NCI-H345 treated with DMSO at 0.1 percent for 48 hours (cell line): ENCODE data around the gene GNA12.

Source experiments
- DNase-seq: peaks from one replicate; lab custom pipeline; 2025; ENCODE audit not compliant: unreplicated experiment; lab: John Stamatoyannopoulos, UW

Gene GNA12

GRCh38 chr7:2785071-2785500 lies 59.0 kb downstream of the GNA12 start:
- no peak for DNase-seq

DNA sequence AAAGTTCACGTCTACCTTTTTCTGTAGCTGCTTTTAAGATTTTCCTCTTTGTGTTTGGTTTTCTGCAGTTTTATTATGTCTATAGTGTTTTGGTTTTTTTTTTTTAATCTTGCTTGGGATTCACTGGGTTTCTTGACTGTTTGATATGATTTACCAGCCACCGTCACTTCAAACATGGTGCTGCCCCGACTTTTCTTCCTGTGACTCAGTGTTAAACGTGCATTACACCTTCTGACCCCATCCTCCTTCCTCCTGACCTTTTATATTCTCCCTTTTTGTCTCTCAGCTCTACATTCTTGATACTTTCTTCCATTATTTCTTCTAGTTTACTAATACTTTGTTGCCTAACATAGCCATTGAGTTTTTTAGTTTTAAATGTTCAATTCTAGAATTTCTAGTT lies 61.5 kb downstream of the GNA12 start:
- no peak for DNase-seq

- DNase-seq: no peak
Measured at GRCh38 chr7:2782121-2782520, 62.0 kb downstream of the GNA12 start.

DNA sequence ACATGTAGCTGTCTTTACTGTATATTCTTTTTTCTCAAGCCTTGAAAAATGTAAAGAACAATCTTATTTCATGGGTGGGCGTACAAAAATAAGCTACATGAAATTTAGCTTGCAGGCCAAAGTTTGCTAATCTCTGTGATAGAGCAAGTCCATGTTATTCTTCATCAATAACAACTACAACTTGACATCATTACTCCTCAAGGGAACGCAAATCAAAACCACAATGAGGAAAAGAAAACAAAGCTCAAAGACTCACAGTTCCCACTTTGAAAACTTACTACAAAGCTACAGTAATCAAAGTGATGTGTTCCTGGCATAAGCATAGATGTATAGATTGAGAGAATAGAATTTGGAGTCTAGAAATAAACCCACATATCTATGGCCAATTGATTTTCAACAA lies 62.5 kb downstream of the GNA12 start:
- no peak for DNase-seq

- DNase-seq: no peak
Measured at GRCh38 chr7:2779051-2779450, 65.1 kb downstream of the GNA12 start.

DNA sequence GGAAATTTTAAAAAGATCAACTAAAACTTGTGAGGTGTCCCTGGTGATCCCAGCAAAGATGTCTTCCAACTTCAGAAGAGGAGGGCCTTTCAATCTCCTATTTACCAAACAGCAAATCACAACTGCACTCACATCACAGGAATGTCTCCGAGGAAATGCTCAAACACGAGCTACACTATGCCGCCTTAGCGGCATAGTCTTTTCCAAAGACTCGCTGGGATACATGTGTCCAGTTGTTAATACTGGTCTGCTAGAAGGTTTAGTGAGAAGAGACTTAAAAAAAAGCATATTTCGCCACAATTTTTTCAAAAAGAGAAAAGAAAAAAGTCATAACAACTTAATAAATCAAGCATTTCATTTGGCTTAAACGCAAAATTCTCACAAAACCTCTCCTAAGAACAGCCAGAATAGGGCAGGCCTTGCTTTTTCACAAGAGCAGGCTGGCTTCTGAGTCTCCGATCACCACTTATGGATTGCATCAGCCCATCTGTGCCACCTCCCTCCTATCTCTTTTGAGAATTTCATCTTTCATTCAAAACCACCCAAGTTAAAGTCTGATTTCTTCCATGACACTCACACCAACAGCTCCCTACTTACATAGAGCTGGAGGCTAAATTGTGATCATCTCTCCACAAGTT lies 66.1 kb downstream of the GNA12 start:
- DNase-seq: no peak

DNA sequence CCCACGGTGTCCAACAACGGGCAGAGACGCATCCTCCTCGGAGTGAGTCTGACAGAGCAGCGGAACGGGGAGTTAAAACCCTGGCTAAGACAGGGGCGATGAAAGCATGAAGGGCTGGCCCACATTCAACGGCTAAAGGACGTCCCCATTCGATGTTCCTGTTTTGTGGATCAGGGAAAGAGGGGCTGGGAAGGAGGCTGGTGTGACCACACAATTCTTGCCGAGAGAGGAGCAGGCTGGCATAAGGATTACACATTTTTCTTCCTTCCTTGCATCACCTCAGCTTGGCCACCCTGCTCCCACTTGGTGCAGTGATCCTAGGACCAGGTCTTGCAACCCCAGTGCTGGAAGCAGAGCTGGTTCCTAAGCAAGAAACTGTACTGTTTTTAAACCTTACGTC lies 67.7 kb downstream of the GNA12 start:
- DNase-seq: no peak

DNA sequence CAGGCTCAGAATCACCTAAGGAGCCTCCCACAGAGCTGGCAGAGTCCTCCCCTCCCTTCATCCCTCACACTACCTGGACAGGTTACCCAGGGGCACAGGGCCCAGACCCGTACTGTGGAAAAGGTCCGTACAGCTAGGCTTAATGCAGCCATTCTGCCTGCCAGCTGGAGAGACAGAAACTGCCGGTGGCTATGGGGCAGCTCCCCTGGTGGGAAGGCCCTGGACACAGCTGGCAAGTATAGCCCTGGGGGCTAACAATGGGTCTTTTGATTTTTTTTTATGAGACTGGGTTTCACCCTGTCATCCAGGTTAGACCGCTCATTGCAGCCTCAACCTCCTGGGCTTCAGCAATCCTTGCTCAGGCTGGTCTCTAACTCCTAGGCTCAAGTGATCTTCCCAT lies 68.3 kb downstream of the GNA12 start:
- no peak for DNase-seq

DNA sequence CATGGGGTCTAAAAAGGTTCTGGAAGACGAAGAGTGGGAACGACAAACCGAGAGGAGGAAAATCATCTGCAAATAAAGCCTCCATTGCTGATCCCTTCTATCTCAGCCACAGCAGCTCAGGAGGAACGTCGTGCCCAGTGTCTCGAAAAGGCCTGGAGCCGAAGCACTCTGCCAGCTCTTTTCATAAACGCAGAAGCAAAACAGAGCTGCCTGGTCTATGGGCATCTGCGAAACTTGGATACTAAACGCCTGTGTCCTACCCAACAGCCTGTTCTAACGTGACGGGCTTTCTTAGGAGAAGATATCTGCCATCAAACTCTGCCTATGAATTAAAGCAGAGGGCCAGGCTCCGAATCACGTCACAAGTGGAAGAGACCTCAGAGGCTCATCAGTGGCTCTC lies 68.7 kb downstream of the GNA12 start:
- no peak for DNase-seq

DNA sequence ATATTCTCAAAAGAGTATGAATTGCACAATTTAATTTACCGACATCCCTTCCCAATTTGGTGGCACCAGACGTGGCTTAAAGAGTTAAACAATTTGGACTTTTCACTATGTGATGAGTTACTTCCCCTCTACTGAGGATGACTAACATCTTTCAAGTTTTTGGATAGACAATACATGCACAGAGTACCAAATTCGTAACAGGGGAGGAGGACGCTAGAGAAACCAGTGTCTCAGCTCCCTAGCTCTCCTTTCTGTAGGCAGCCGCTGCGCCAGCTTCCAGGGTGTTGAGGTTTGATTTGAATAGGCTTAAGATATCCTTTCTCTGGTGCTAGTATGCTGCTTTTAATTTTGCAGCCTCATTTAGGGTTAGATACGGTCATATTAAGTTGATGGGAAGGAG lies 69.2 kb downstream of the GNA12 start:
- DNase-seq: no peak

DNA sequence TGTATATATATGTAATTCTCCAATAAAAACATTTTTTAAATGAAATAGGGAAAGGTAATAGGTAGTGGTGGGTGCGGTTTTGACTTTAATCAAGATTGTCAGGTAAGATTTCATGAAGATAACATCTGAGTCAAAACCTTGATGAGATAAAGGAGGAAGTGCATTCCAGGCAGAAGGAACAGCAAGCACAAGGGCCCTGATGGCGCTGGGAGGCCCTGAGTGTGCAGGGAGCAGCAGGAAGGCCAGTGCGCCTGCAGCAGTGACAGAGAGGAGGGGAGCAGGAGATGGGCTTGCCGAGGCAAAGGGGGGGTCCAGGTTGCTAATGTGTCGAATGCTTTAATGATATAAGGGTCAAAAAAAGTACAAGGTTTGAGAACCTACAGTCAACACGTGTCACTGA lies 69.8 kb downstream of the GNA12 start:
- no peak for DNase-seq

DNA sequence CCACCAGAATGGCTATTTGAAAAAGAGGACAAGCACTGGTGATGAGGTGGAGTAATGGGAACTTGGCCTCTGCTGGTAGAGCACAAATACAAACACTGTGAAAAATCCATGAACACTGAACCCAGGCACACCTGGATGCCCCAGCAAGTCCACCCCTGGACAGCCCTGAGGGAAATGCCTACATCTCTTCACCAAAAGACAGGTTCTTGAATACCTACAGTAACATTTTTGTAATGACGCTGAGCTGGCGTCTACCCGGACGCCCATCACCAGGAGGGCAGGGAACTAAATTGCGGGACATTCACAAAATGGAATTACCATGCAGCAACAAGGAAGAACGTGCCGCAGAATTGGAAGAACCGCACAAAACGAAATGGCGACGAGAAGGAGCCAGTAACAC lies 70.5 kb downstream of the GNA12 start:
- DNase-seq: no peak

DNA sequence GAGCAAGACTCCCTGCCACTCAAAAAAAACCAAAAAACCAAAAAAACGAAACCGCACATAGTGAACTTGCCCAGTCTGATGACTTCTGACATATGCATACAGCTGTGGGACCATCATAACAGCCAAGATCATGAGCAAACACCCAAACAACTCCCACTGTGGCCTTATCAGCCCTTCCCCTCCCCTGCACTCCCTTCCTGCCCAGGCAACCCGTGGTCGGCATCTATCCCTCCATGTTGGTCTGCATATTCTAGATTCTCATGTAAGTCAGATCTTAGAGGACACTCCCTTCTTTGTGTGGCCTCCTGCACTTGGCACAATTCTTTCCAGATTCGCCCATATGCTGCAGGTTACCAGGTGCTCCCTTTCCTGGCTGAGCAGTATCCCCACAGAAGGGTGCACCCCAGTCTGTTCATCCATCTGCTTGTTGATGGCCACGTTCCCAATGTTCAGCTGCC lies 72.8 kb downstream of the GNA12 start:
- no peak for DNase-seq

GRCh38 chr7:2764621-2765020 lies 79.5 kb downstream of the GNA12 start:
- no peak for DNase-seq

GRCh38 chr7:2763597-2763996 lies 80.5 kb downstream of the GNA12 start:
- DNase-seq: no peak

DNA sequence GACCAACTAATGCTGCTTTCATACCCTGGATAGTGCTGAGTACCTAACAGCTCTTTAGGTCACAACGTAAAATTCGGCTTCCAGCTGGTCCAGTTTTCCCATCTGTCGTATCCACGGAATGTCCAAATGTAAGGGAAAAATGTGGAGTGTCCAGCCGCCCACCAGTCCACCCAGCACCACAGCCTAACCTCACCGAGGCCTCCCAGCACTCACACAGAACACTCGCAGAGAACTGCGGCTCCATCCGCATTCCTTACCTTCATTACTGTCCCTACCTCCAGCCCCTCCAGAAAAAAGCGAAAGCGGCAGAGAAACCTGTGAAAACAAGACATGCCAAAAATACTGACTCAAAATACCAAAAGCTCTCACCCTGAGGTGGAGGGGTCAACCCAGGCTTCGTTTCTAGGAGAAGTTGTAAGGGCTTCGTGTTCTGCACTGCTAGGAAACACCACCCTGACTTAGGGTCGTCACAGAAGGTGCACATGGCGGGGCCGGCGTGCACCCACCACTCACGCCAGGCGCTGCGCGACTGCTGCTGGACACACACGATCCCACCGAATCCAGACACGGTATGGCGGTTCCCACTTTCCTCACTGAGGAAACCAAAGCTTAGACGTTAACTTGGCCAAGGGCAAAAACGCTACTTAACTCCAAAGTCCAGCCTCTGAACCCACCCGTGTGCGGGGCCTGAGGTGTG lies 82.2 kb downstream of the GNA12 start:
- DNase-seq: no peak

GRCh38 chr7:2761131-2761624 lies 82.9 kb downstream of the GNA12 start:
- DNase-seq: no peak

DNA sequence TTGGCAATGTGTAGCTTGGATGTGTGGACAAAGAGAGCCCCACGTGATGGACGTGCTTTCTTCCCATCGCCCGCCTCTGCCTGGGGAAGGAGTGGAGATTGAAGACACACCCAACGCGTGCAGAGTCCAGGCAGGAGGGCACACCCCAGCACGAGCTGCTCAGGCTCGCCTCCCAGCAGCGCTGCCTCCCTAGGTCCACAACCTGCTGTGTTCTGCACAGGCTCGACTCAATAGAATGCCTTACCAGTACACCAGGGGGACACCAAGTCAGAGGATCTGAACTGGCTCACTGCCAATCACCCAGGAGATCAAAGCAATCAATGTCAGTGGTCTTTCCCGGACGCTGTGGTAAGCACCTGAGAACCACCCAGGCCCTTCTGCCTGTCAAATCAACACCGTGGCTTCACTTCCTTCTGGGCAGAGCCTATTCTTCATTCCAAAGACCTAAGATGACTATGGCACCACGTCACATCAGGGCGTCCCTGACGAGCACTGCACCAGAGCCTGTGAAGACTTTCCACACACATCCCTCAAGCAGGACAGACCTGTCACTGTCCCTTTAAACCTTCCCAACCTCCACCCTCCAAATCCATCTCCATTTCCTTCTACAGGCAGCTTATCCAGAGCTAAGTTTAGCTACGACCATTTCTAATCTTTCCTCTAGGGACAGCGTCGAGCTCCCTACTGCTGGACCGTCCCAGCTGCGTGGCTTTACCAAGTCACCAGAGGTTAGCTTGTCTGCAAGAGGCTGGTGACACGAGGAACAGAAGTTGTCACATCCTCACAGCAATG lies 83.8 kb downstream of the GNA12 start:
- DNase-seq: peak; percentile 74

DNA sequence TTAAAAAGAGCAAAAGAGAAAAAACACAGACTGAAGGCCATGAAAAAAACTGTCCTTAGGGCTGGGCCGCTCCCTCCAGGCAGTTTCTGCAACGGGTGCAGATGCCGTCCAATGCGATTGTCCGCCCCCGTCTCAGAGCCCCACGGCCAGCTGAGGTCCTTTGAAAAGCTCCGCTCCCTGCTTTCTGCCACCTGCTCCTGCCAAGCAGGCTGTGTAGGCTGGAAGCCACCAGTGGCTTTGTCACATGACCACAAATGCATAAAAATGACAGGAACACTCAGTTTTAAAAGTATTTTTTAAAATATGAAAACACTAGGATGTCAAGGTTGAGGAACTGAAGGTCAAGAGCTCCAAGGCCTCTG lies 84.4 kb downstream of the GNA12 start:
- DNase-seq: peak; percentile 74

DNA sequence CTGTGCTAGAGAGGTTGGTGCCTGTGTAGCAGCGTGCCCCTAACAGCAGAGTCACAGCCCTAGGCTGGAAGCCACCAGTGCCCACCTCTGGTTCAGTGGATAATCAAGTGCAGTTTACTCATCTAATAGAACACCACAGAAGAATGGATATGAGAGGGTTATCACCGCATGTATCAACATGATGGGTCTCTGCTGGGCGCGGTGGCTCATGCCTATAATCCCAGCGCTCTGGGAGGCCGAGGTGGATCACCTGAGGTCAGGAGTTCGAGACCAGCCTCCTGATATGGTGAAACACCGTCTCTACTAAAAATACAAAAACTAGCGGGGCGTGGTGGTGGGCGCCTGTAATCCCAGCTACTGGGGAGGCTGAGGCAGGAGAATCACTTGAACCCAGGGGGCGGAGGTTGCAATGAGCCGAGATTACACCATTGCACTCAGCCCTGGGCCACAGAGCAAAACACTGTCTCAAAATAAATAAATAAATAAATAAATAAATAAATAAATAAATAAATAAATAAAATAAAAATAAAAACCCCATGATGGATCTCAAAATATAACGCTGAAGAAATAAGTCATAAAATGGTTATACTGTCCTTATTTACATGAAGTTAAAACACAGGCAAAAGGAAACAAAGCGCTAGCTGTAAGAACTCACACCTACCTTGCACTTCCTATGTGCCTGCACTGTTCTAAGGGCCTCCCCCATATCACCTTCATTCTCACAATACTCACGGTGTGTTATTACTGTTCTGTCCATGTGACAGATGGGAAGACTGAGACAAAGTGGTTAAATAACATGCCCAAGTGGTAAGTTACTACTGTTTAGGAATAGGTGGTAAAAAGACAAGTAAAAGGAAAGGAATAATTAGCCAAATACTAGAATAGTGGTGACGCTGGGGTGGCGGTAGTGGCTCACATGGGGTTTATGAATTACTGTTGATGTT lies 85.2 kb downstream of the GNA12 start:
- DNase-seq: peak; percentile 36
